ENCODE data around the gene BCCIP. TPM values are rescaled to one million over a fixed set of nuclear protein-coding genes. Genes with fewer than 3 reads are reported as not detected.

BCCIP gene
- total RNA-seq, 1 donor from 2014 or later, result 30.9 TPM

DNA sequence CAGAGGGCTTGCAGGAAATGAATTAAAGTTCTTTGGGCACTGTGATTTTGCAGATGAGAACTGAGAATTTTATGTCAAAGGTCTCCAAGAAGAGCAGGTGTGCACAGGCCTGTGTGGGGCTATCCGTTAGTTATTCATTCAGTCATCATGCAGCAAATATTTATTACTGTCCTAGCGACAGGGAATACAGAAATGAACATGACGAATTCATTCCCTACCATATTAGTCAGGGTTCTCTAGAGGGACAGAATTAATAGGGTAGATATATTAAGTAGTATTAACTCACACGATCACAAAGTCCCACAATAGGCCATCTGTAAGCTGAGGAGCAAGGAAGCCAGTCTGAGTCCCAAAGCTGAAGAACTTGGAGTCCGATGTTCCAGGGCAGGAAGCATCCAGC is 44.8 kb upstream of the BCCIP start:
- Histone ChIP-seq H3K27me3 (no peaks in the 10 kb centered on the region), H3K9me3 (no peaks in the 10 kb centered on the region), H3K36me3 (no peaks in the 10 kb centered on the region), H3K27ac (no peak overlapping the region), H3K4me1 (no peaks in the 10 kb centered on the region), H3K4me3 (no peak overlapping the region)
- no peak for DNase-seq (ENCODE audit: extremely low spot score in 2 of 2)
- intact Hi-C loops (cut with DNase I), result no loop called here
- TF ChIP-seq POLR2A (IDR thresholded peaks at IDR 0.05) (no peak), CTCF (IDR thresholded peaks at IDR 0.05) (no peak), POLR2AphosphoS5 (IDR thresholded peaks at IDR 0.05; ENCODE audit: insufficient read depth in 1 of 2, low read depth in 1 of 2) (no peak)

DNA sequence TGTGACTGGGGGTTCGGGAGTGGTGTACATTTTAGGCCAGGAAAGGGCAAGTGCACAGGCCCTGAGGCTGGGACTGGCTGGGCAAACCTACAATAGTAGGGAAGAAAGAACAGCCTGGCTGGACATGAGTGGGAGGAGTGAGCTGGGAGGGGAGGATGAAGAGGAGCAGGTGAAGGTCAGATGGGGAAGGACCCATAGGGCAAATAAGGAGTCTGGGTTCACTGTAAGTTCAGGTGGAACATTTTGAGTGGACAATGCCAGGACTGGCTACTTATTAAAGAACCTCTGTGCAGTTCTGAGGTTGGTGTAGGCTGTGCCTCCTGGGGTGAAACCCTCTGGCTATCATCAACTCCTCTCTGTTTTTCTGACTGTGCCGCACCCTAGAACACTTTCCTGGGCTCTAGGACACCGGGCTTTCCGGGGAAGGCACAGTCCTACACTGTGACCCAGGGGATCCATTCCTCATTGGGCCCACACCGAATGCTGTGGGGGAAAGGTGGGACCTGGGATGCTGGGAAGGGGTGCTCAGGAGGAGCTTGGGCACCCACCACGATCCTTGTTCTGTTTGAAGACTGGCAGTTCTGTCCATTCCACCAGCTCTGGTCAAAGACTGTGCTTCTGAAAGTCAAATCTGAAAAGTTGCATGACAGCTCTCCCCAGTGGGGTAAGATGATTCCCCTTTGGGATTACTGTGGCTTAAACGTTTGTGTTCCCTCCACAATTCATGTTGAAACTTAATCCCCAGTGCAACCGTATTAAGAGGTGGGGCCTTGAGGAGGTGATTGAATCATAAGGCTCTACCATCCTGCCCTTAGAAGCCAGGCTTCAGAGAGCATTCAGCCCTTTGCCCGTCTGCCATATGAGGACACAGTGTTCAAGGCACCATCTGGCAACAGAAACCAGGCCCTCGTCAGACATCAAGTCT is 43.7 kb upstream of the BCCIP start:
- H3K27me3 ChIP-seq, result no peaks in the 10 kb centered on the region
- no peaks in the 10 kb centered on the region for H3K4me1 ChIP-seq
- DNase-seq (ENCODE audit: extremely low spot score in 2 of 2), result no peak
- H3K27ac ChIP-seq, result no peak overlapping the region
- no peaks in the 10 kb centered on the region for H3K9me3 ChIP-seq
- no peak overlapping the region for H3K4me3 ChIP-seq
- H3K36me3 ChIP-seq, result no peaks in the 10 kb centered on the region
- TF ChIP-seq POLR2AphosphoS5 (IDR thresholded peaks at IDR 0.05; ENCODE audit: insufficient read depth in 1 of 2, low read depth in 1 of 2), result no peak
- intact Hi-C loops (cut with DNase I), result no loop called here

- Histone ChIP-seq H3K9me3 (no peaks in the 10 kb centered on the region), H3K27me3 (no peaks in the 10 kb centered on the region), H3K4me3 (no peak overlapping the region), H3K27ac (no peak overlapping the region), H3K4me1 (no peaks in the 10 kb centered on the region), H3K36me3 (no peaks in the 10 kb centered on the region)
- intact Hi-C loops (cut with DNase I), result no loop called here
- TF ChIP-seq POLR2AphosphoS5 (IDR thresholded peaks at IDR 0.05; ENCODE audit: insufficient read depth in 1 of 2, low read depth in 1 of 2) (no peak), CTCF (IDR thresholded peaks at IDR 0.05) (no peak), POLR2A (IDR thresholded peaks at IDR 0.05) (no peak)
- no peak for DNase-seq (ENCODE audit: extremely low spot score in 2 of 2)
Measured at GRCh38 chr10:125781374-125781773, 42.0 kb upstream of the BCCIP start.

DNA sequence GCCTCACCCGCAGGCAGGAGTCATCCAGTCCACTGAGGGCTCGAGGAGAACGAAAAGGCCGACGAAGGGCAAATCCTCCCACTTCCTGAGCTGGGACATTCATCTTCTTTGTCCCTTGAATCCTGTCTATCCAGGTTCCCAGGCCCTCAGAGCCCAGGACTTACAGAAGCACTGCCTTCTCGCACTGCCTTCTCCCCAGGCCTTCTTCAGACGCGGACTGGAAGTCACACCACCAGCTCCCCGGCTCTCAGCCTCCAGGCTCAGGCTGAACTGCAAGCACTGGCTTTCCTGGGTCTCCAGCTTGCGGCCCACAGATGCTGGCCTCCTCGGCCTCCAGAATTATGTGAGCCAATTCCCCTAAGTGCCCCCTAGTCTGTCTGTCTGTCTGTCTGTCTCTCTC is 41.3 kb upstream of the BCCIP start:
- DNase-seq (ENCODE audit: extremely low spot score in 2 of 2), result no peak
- no peak overlapping the region for H3K27ac ChIP-seq
- TF ChIP-seq POLR2AphosphoS5 (IDR thresholded peaks at IDR 0.05; ENCODE audit: insufficient read depth in 1 of 2, low read depth in 1 of 2) (no peak), CTCF (IDR thresholded peaks at IDR 0.05) (no peak), POLR2A (IDR thresholded peaks at IDR 0.05) (no peak)
- H3K4me1 ChIP-seq, result no peaks in the 10 kb centered on the region
- no peaks in the 10 kb centered on the region for H3K36me3 ChIP-seq
- no peaks in the 10 kb centered on the region for H3K9me3 ChIP-seq
- no peak overlapping the region for H3K4me3 ChIP-seq
- intact Hi-C loops (cut with DNase I), result no loop called here
- no peaks in the 10 kb centered on the region for H3K27me3 ChIP-seq

- Histone ChIP-seq H3K4me3 (no peak overlapping the region), H3K27me3 (no peaks in the 10 kb centered on the region), H3K36me3 (no peaks in the 10 kb centered on the region), H3K9me3 (no peaks in the 10 kb centered on the region), H3K27ac (no peak overlapping the region), H3K4me1 (no peaks in the 10 kb centered on the region)
- no peak for TF ChIP-seq POLR2AphosphoS5 (IDR thresholded peaks at IDR 0.05; ENCODE audit: insufficient read depth in 1 of 2, low read depth in 1 of 2)
- no peak for DNase-seq (ENCODE audit: extremely low spot score in 2 of 2)
- intact Hi-C loops (cut with DNase I), result no loop called here
Measured at GRCh38 chr10:125782616-125783015, 40.7 kb upstream of the BCCIP start.

- TF ChIP-seq POLR2A (IDR thresholded peaks at IDR 0.05) (no peak), CTCF (IDR thresholded peaks at IDR 0.05) (no peak), POLR2AphosphoS5 (IDR thresholded peaks at IDR 0.05; ENCODE audit: insufficient read depth in 1 of 2, low read depth in 1 of 2) (no peak)
- Histone ChIP-seq H3K4me3 (no peak overlapping the region), H3K4me1 (no peaks in the 10 kb centered on the region), H3K27ac (no peak overlapping the region), H3K9me3 (no peaks in the 10 kb centered on the region), H3K27me3 (no peaks in the 10 kb centered on the region), H3K36me3 (no peaks in the 10 kb centered on the region)
- intact Hi-C loops (cut with DNase I), result no loop called here
- no peak for DNase-seq (ENCODE audit: extremely low spot score in 2 of 2)
Measured at GRCh38 chr10:125783408-125783807, 39.9 kb upstream of the BCCIP start.
